ENCODE data around the gene SULT1C2. TPM values are rescaled to one million over a fixed set of nuclear protein-coding genes. Genes with fewer than 3 reads are reported as not detected.

The SULT1C2 gene
- total RNA-seq, 1 donor from 2014 or later = 4.2 TPM

- DNase-seq (ENCODE audit: extremely low spot score, unreplicated experiment) = no peak
- no peak for TF ChIP-seq CTCF (conservative IDR thresholded peaks at IDR 0.05)
- H3K36me3 Mint-ChIP-seq = no peaks in the 10 kb centered on the region
- H3K27ac Mint-ChIP-seq = no peak overlapping the region
- H3K4me1 Mint-ChIP-seq (ENCODE audit: unreplicated experiment) = no peaks in the 10 kb centered on the region
- H3K9me3 Mint-ChIP-seq = no peaks in the 10 kb centered on the region
- no peak overlapping the region for H3K4me3 Mint-ChIP-seq
- peaks cover 2% of the 10 kb centered on the region for H3K27me3 Mint-ChIP-seq
Observed at GRCh38 chr2:108330979-108331378, 42.3 kb downstream of the SULT1C2 start.

- DNase-seq (ENCODE audit: extremely low spot score, unreplicated experiment) = no peak
- TF ChIP-seq CTCF (conservative IDR thresholded peaks at IDR 0.05) = no peak
- no peaks in the 10 kb centered on the region for H3K4me1 Mint-ChIP-seq (ENCODE audit: unreplicated experiment)
- H3K36me3 Mint-ChIP-seq = no peaks in the 10 kb centered on the region
- peaks cover 9% of the 10 kb centered on the region for H3K27me3 Mint-ChIP-seq
- H3K4me3 Mint-ChIP-seq = no peak overlapping the region
- H3K9me3 Mint-ChIP-seq = peaks cover 4% of the 10 kb centered on the region
- no peak overlapping the region for H3K27ac Mint-ChIP-seq
Observed at GRCh38 chr2:108345951-108346350, 57.3 kb downstream of the SULT1C2 start.

- no peaks in the 10 kb centered on the region for H3K36me3 Mint-ChIP-seq
- no peaks in the 10 kb centered on the region for H3K4me1 Mint-ChIP-seq (ENCODE audit: unreplicated experiment)
- TF ChIP-seq CTCF (conservative IDR thresholded peaks at IDR 0.05) = no peak
- H3K27me3 Mint-ChIP-seq = peaks cover 9% of the 10 kb centered on the region
- DNase-seq (ENCODE audit: extremely low spot score, unreplicated experiment) = no peak
- H3K9me3 Mint-ChIP-seq = peaks cover 4% of the 10 kb centered on the region
- H3K27ac Mint-ChIP-seq = no peak overlapping the region
- H3K4me3 Mint-ChIP-seq = no peak overlapping the region
Observed at GRCh38 chr2:108346827-108347226, 58.1 kb downstream of the SULT1C2 start.

- Mint-ChIP-seq H3K9me3 (peaks cover 4% of the 10 kb centered on the region), H3K36me3 (no peaks in the 10 kb centered on the region), H3K4me1 (ENCODE audit: unreplicated experiment) (no peaks in the 10 kb centered on the region), H3K27ac (no peak overlapping the region), H3K27me3 (peaks cover 9% of the 10 kb centered on the region), H3K4me3 (no peak overlapping the region)
- no peak for DNase-seq (ENCODE audit: extremely low spot score, unreplicated experiment)
- no peak for TF ChIP-seq CTCF (conservative IDR thresholded peaks at IDR 0.05)
Observed at GRCh38 chr2:108347786-108348185, 59.1 kb downstream of the SULT1C2 start.

GRCh38 chr2:108348816-108349570, 60.3 kb downstream of the SULT1C2 start:
- Mint-ChIP-seq H3K9me3 (peaks cover 2% of the 10 kb centered on the region), H3K4me3 (no peak overlapping the region), H3K27me3 (peaks cover 7% of the 10 kb centered on the region), H3K4me1 (ENCODE audit: unreplicated experiment) (no peaks in the 10 kb centered on the region), H3K36me3 (no peaks in the 10 kb centered on the region), H3K27ac (no peak overlapping the region)
- no peak for TF ChIP-seq CTCF (conservative IDR thresholded peaks at IDR 0.05)
- no peak for DNase-seq (ENCODE audit: extremely low spot score, unreplicated experiment)
